GM12878 (cell line): ENCODE data around the gene GRIK1. TPM values are rescaled to one million over a fixed set of nuclear protein-coding genes. Genes with fewer than 3 reads are reported as not detected.

Experiments used
- ATAC-seq: fragments of 200-7000 bp; cut with Tn5 transposase; 3 replicates; pipeline ENCODE4 v1.9.1; 2020; ENCODE audit warnings: mild to moderate bottlenecking, moderate library complexity
- BruUV-seq: library from RNA; stranded (reverse); fragments of 400-500 nt; replicated peaks from 2 replicates; lab custom pipeline; 2021; lab: Mats Ljungman, UMichigan
- CTCF ChIA-PET: fragments of 300-600 bp; sonication (Branson Sonifier 250); formaldehyde crosslinking; extraction: SDS; loops from one replicate; lab custom pipeline; 2021; ENCODE audit warnings: inconsistent platforms; lab: Yijun Ruan, JAX
- POLR2A ChIA-PET: fragments of 350-600 bp; formaldehyde crosslinking; extraction: SDS; loops from one replicate; lab custom pipeline; 2021; ENCODE audit warnings: inconsistent platforms; lab: Charles Lee
- RAD21 ChIA-PET: fragments of 300-600 bp; sonication (Branson Sonifier 250); formaldehyde crosslinking; loops from one replicate; lab custom pipeline; 2023; ENCODE audit warnings: antibody characterized with exemption; ENCODE audit not compliant: unreplicated experiment; lab: Charles Lee
- SMC1A ChIA-PET: fragments of 300-600 bp; sonication (Branson Sonifier 250); formaldehyde crosslinking; loops from one replicate; lab custom pipeline; 2023; ENCODE audit not compliant: unreplicated experiment, uncharacterized antibody; lab: Charles Lee
- DNase-seq: peaks from one replicate; pipeline ENCODE4 v3.0.0-alpha.2; 2011; ENCODE audit warnings: low read depth, low spot score
- FAIRE-seq: peaks from 3 replicates; lab custom pipeline; 2011; peaks lifted over from hg19 to GRCh38; lab: Jason Lieb, UNC
- H2AFZ ChIP-seq: 2 replicates; pipeline ENCODE4 v1.6.0; 2011; ENCODE audit warnings: low read depth, low read length, control low read depth; ENCODE audit not compliant: control insufficient read depth
- H3K27ac ChIP-seq: 2 replicates; pipeline ENCODE4 v1.5.1; 2011; ENCODE audit warnings: control low read depth; ENCODE audit not compliant: control insufficient read depth, insufficient read depth
- H3K27me3 ChIP-seq, 2 experiments: replicated peaks in 1 of 2; 2 replicates each; pipeline versions ENCODE4 v1.6.0 to v1.6.1; 2011; ENCODE audit warnings: low read length in 1 of 2; ENCODE audit not compliant: control insufficient read depth in 2 of 2, insufficient read depth in 2 of 2
- H3K36me3 ChIP-seq, 2 experiments: 2 replicates each; pipeline ENCODE4 v1.5.1; 2011; ENCODE audit warnings: low read length in 1 of 2; ENCODE audit not compliant: control insufficient read depth in 2 of 2, insufficient read depth in 2 of 2
- H3K4me1 ChIP-seq: 2 replicates; pipeline ENCODE4 v1.6.1; 2011; ENCODE audit warnings: mild to moderate bottlenecking, low read length, moderate library complexity, mixed read lengths; ENCODE audit not compliant: control insufficient read depth, insufficient read depth
- H3K4me2 ChIP-seq: 2 replicates; pipeline ENCODE4 v1.6.0; 2011; ENCODE audit warnings: control low read depth; ENCODE audit not compliant: control insufficient read depth, insufficient read depth
- H3K4me3 ChIP-seq: fragments of 200-600 bp; sonication (generic); 2 replicates; pipeline ENCODE4 v1.5.1; 2016
- H3K79me2 ChIP-seq: 2 replicates; pipeline ENCODE4 v1.6.0; 2011; ENCODE audit warnings: low read length; ENCODE audit not compliant: control insufficient read depth, insufficient read depth
- H3K9ac ChIP-seq: 2 replicates; pipeline ENCODE4 v1.8.0; 2011; ENCODE audit warnings: low read length, control low read depth, mixed read lengths; ENCODE audit not compliant: control insufficient read depth, insufficient read depth
- H3K9me3 ChIP-seq: replicated peaks from 3 replicates; pipeline ENCODE4 v1.5.1; 2011; ENCODE audit warnings: mild to moderate bottlenecking, low read length; ENCODE audit not compliant: control insufficient read depth, insufficient read depth
- H4K20me1 ChIP-seq: 2 replicates; pipeline ENCODE4 v1.6.0; 2011; ENCODE audit not compliant: control insufficient read depth, insufficient read depth
- ASH2L ChIP-seq: fragments of 300-600, 200-600 bp; sonication (generic); IDR thresholded peaks from 2 replicates; pipeline ENCODE4 v1.6.1; 2017; ENCODE audit warnings: low read depth, mild to moderate bottlenecking, borderline replicate concordance
- BHLHE40 ChIP-seq, 2 experiments: fragments of 450-650 bp in 1 of 2; IDR thresholded peaks; 2 replicates each; pipeline ENCODE4 v1.6.1; 2011 to 2017; ENCODE audit warnings: low read depth in 2 of 2, borderline replicate concordance in 1 of 2, improper control_type of control experiment in 1 of 2, low read length in 1 of 2, mild to moderate bottlenecking in 1 of 2
- CBFB ChIP-seq: IDR thresholded peaks from 2 replicates; pipeline ENCODE4 v1.6.1; 2016; ENCODE audit warnings: antibody characterized with exemption, low read depth
- CBX3 ChIP-seq: fragments of 200-600 bp; sonication (generic); IDR thresholded peaks from 2 replicates; pipeline ENCODE4 v1.6.1; 2016; ENCODE audit warnings: low read depth, borderline replicate concordance
- CREM ChIP-seq: IDR thresholded peaks from 2 replicates; pipeline ENCODE4 v1.6.1; 2014; ENCODE audit warnings: antibody characterized with exemption, low read depth
- WGBS: methylation state at CpG from one replicate; pipeline ENCODE4 v1.1.6; 2016; ENCODE audit warnings: low lambda C conversion rate; ENCODE audit not compliant: insufficient replicate concordance, insufficient coverage; ENCODE audit errors: missing lambda C conversion rate; 5-methylcytosine and 5-hydroxymethylcytosine counted together
- in situ Hi-C: fragments of 300-500 bp; cut with MboI; formaldehyde crosslinking; loops from 9 replicates; pipeline ENCODE4 v1.14.3; 2018; ENCODE audit warnings: mixed read lengths
- intact Hi-C: fragments of 100-400 bp; cut with micrococcal nuclease; formaldehyde crosslinking; loops from one replicate; pipeline ENCODE4 v1.14.2; 2022; ENCODE audit not compliant: unreplicated experiment
- polyA plus RNA-seq, 11 experiments: library from polyadenylated mRNA; depleted of rRNA in 4 of 11; unstranded in 6 of 11; stranded (reverse) in 5 of 11; fragments of >200 nt; fragmentation: Nextera tagmentation in 4 of 11; fragmentation: Illumina TruSeq in 1 of 11; extraction: Ambion mirVana in 4 of 11; extraction: Trizol in 1 of 11; gene quantifications; 1 replicate in 1 of 11; 2 replicates in 10 of 11; pipeline versions ENCODE4 v1.2.1 to v1.2.3, GENCODE V29; 2011 to 2016; ENCODE audit warnings: inconsistent platforms in 2 of 11, missing spikeins in 2 of 11, low read depth in 1 of 11
- total RNA-seq, 4 experiments: library from RNA; depleted of rRNA in 3 of 4; stranded (reverse); fragments of >200 nt in 3 of 4; fragmentation: Illumina TruSeq in 1 of 4; extraction: Trizol in 1 of 4; gene quantifications; 2 replicates each; pipeline versions ENCODE4 v1.2.1 to v1.2.3, GENCODE V29; 2013 to 2021
- TF ChIP-seq, protein P1 (sequence below): fragments of 450-650 bp; IDR thresholded peaks from 2 replicates; pipeline ENCODE4 v1.6.1; 2016; ENCODE audit warnings: mild to moderate bottlenecking
- TF ChIP-seq, protein P2 (sequence below): IDR thresholded peaks from 2 replicates; pipeline ENCODE4 v1.6.1; 2011; ENCODE audit warnings: mild to moderate bottlenecking, low read depth, low read length, moderate library complexity; ENCODE audit not compliant: insufficient replicate concordance

The GRIK1 gene
- total and polyA plus RNA-seq, 10 of the 15 experiments (the other 5 are each of a cell fraction or from before 2014, with no cell fraction given) = 0.05 to 0.13 (median 0.09) TPM; not detected in 7

DNA sequence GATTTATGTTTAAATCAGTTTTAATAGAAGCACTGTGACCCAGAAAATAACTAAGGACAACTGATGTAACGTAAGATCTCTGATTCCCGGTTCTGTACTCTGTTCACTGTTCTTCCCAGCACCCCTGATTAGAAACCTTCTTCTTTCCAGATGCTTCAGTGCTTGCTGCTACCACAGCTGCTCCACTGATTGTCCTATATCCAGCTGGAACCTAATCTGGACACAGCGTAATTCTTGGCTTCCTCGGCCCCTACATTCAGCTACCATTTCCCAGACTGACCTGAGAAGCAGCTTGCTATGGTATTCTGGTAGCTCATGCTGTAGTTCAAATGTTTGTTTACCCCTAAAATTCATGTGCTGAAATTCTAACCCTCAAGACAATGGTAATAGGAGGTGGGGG is 302.7 kb downstream of the GRIK1 start:
- no peak overlapping the region for H2AFZ ChIP-seq
- no peaks in the 10 kb centered on the region for H4K20me1 ChIP-seq
- in situ Hi-C loops = no loop called here
- CTCF ChIA-PET = interaction anchor here (1.5 kb wide), 1 partner anchor 17 kb away, joined by 4 read pairs; no protein-coding TSS in a partner anchor
- no peaks in the 10 kb centered on the region for H3K27me3 ChIP-seq
- TF ChIP-seq CBFB (no peak), ASH2L (no peak), BHLHE40 (IDR thresholded peaks at IDR 0.05; ENCODE audit: borderline replicate concordance in 1 of 2, low read depth in 2 of 2, low read length in 1 of 2) (no peak), CBX3 (no peak), CREM (no peak)
- TF ChIP-seq, protein P1, sequence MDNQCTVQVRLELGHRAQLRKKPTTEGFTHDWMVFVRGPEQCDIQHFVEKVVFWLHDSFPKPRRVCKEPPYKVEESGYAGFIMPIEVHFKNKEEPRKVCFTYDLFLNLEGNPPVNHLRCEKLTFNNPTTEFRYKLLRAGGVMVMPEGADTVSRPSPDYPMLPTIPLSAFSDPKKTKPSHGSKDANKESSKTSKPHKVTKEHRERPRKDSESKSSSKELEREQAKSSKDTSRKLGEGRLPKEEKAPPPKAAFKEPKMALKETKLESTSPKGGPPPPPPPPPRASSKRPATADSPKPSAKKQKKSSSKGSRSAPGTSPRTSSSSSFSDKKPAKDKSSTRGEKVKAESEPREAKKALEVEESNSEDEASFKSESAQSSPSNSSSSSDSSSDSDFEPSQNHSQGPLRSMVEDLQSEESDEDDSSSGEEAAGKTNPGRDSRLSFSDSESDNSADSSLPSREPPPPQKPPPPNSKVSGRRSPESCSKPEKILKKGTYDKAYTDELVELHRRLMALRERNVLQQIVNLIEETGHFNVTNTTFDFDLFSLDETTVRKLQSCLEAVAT = no peak
- TF ChIP-seq, protein P2, sequence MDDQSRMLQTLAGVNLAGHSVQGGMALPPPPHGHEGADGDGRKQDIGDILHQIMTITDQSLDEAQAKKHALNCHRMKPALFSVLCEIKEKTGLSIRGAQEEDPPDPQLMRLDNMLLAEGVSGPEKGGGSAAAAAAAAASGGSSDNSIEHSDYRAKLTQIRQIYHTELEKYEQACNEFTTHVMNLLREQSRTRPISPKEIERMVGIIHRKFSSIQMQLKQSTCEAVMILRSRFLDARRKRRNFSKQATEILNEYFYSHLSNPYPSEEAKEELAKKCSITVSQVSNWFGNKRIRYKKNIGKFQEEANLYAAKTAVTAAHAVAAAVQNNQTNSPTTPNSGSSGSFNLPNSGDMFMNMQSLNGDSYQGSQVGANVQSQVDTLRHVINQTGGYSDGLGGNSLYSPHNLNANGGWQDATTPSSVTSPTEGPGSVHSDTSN = no peak
- no peaks in the 10 kb centered on the region for H3K79me2 ChIP-seq
- SMC1A ChIA-PET = no interaction called here
- FAIRE-seq (no peak), DNase-seq (no peak), ATAC-seq (no peak)
- H3K36me3 ChIP-seq = no peaks in the 10 kb centered on the region
- no peak overlapping the region for H3K4me2 ChIP-seq
- no peak overlapping the region for H3K4me3 ChIP-seq
- no peak overlapping the region for H3K9ac ChIP-seq
- H3K4me1 ChIP-seq = peaks cover 15% of the 10 kb centered on the region
- RAD21 ChIA-PET = no interaction called here
- intact Hi-C loops = no loop called here
- 99% methylated on average over 4 of the region's 4 CpGs for WGBS
- POLR2A ChIA-PET = no interaction called here
- no TSS peak for BruUV-seq
- no peaks in the 10 kb centered on the region; the same call in 2 of the 3 replicates for H3K9me3 ChIP-seq
- H3K27ac ChIP-seq = no peak overlapping the region
